Coronary artery (tissue), 2 donors: ENCODE measurements around the gene PRPSAP1.

Experiments used
- DNase-seq: peaks from one replicate; pipeline ENCODE4 v3.0.0-alpha.2; 2017; ENCODE audit warnings: low spot score
- H3K27ac ChIP-seq, 2 donors: fragments of 200-600 bp; sonication (generic); one replicate each; pipeline ENCODE4 v1.5.1; 2016 to 2019
- H3K4me3 ChIP-seq: fragments of 200-600 bp; sonication (generic); 2 replicates; pipeline ENCODE4 v1.5.1; 2016; ENCODE audit warnings: mild to moderate bottlenecking, moderate library complexity
- CTCF ChIP-seq: fragments of 200-600 bp; sonication (generic); IDR thresholded peaks from one replicate; pipeline ENCODE4 v1.5.1; 2019; ENCODE audit warnings: antibody characterized with exemption

PRPSAP1 gene

GRCh38 chr17:76357597-76358158 lies 4.0 kb upstream of the PRPSAP1 start:
- no peak for DNase-seq
- Histone ChIP-seq H3K27ac (no peak overlapping the region), H3K4me3 (no peak overlapping the region)
- TF ChIP-seq CTCF: no peak

- TF ChIP-seq CTCF: no peak
- no peak for DNase-seq
- H3K27ac ChIP-seq: no peak overlapping the region
- H3K4me3 ChIP-seq: no peak overlapping the region
Measured at GRCh38 chr17:76356803-76357456, 3.2 kb upstream of the PRPSAP1 start.

- no peak for TF ChIP-seq CTCF
- DNase-seq: no peak
- Histone ChIP-seq H3K27ac (no peak overlapping the region), H3K4me3 (no peak overlapping the region)
Measured at GRCh38 chr17:76354747-76355310, 1.1 kb upstream of the PRPSAP1 start.

- no peak for DNase-seq
- TF ChIP-seq CTCF: no peak
- peak overlapping the region; percentile 91 for H3K4me3 ChIP-seq
- H3K27ac ChIP-seq: peak overlapping the region; percentile 75 to 82
Measured at GRCh38 chr17:76354317-76354729, 607 bp upstream of the PRPSAP1 start.

- no peak for TF ChIP-seq CTCF
- H3K4me3 ChIP-seq: peak overlapping the region; percentile 91
- peak; percentile 75 for DNase-seq
- peak overlapping the region; percentile 75 to 82 for H3K27ac ChIP-seq
Measured at GRCh38 chr17:76353004-76353598, 615 bp downstream of the PRPSAP1 start.

- no peak for TF ChIP-seq CTCF
- H3K4me3 ChIP-seq: no peak overlapping the region
- H3K27ac ChIP-seq: no peak overlapping the region
- DNase-seq: no peak
Measured at GRCh38 chr17:76351526-76352071, 2.1 kb downstream of the PRPSAP1 start.
